SU-DHL-6 (cell line): ENCODE measurements around the gene PKD1.
"Not testable (repeated sequence)": the region's sequence is repeated elsewhere in the genome, so short reads cannot be mapped to it uniquely, and the experiment has no call there.

Experiments used
- CTCF ChIP-seq: fragments of 200-600 bp; sonication (generic); IDR thresholded peaks from one replicate; pipeline ENCODE4 v1.5.1; 2017; ENCODE audit warnings: antibody characterized with exemption, mild to moderate bottlenecking, low read length, moderate library complexity; ENCODE audit not compliant: insufficient read depth, poor library complexity, severe bottlenecking
- EZH2phosphoT487 ChIP-seq: fragments of 200-600 bp; sonication (generic), shearing (Covaris generic); conservative IDR thresholded peaks from 2 replicates; pipeline ENCODE4 v1.6.1; 2018; ENCODE audit warnings: mild to moderate bottlenecking, antibody characterized with exemption, low read length, moderate library complexity, mixed read lengths

- TF ChIP-seq CTCF, EZH2phosphoT487: not testable (repeated sequence)
These were observed 7.9 kb downstream of the PKD1 start for GRCh38 chr16:2127630-2128280.
